DOHH2 (cell line): ENCODE measurements around the gene SH2D1B.

Experiments
- EZH2phosphoT487 ChIP-seq: fragments of 200-600 bp; sonication (generic); IDR thresholded peaks from 2 replicates; pipeline ENCODE4 v1.6.1; 2017; ENCODE audit warnings: borderline replicate concordance, mild to moderate bottlenecking, antibody characterized with exemption, low read length, moderate library complexity, mixed read lengths
- TF ChIP-seq, protein P1 (sequence below): fragments of 200-600 bp; sonication (generic); IDR thresholded peaks from one replicate; pipeline ENCODE4 v1.5.1; 2014; ENCODE audit warnings: antibody characterized with exemption, mild to moderate bottlenecking, low read depth, low read length; ENCODE audit not compliant: poor library complexity, severe bottlenecking

DNA sequence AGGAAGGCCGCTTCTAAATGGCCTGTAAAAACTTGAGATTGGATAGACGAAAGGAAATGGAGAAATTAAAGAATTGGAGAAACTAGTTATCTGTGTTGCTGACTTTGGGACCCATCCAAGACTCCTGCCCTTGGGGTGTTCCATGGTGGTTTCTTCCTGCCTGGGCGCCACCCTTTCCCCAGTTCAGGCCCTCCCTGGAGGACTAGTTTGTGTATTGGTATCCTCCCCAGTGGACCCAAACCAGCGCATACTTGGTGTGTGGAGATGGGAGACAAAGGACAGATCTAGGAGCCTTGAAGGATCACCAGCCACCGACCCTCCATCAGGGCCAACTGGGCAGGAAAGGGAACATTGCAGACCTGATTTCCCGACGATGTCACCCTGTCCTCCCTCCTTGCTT, 42.4 kb downstream of the SH2D1B start:
- TF ChIP-seq, protein P1, sequence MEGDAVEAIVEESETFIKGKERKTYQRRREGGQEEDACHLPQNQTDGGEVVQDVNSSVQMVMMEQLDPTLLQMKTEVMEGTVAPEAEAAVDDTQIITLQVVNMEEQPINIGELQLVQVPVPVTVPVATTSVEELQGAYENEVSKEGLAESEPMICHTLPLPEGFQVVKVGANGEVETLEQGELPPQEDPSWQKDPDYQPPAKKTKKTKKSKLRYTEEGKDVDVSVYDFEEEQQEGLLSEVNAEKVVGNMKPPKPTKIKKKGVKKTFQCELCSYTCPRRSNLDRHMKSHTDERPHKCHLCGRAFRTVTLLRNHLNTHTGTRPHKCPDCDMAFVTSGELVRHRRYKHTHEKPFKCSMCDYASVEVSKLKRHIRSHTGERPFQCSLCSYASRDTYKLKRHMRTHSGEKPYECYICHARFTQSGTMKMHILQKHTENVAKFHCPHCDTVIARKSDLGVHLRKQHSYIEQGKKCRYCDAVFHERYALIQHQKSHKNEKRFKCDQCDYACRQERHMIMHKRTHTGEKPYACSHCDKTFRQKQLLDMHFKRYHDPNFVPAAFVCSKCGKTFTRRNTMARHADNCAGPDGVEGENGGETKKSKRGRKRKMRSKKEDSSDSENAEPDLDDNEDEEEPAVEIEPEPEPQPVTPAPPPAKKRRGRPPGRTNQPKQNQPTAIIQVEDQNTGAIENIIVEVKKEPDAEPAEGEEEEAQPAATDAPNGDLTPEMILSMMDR = no peak
- TF ChIP-seq EZH2phosphoT487 = no peak
